DMS 273 (cell line): ENCODE results near the gene POM121C.
"Not testable (repeated sequence)": the region's sequence is repeated elsewhere in the genome, so short reads cannot be mapped to it uniquely, and the experiment has no call there.

ENCODE experiments used
- DNase-seq: peaks from one replicate; lab custom pipeline; 2025; ENCODE audit not compliant: unreplicated experiment; lab: John Stamatoyannopoulos, UW

POM121C gene

DNA sequence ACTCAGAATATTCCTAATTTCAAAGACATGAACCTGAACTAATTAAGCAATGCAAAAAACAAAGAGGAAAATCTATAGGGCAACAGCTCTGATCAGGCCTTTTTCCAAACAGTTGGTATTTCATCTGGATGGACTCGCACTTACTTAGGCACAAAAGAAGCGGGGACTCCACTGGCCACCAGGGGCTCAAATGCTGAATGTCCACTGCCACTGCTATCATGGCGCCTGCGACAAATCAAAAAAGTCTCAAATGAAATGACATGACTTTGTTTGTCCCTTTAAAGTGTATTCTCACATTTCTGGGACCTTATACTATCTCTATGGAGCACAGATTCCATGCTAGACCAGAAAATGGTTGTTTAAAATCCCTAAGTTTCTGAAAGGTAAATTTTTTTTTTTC is 47.1 kb downstream of the POM121C start:
- not testable (repeated sequence) for DNase-seq

DNA sequence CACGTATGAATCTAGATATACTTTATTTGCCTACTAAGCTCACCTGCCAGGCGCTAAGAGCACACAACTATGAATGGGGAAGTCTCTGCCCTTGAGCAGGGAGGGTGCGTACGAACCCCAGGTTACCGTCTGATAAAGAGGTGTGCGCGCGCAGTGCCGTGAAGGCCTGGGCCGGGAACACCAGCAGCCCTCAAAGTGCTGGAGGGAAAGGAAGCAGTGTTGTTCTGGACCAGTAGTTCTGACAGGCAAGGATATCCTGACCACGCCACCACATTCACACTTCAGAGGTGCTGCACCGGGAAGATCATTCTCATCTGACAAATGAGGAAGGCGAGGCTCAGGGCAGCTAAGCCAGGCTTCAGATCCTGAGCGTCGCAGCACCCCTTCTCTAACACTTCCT is 62.6 kb downstream of the POM121C start:
- not testable (repeated sequence) for DNase-seq

DNA sequence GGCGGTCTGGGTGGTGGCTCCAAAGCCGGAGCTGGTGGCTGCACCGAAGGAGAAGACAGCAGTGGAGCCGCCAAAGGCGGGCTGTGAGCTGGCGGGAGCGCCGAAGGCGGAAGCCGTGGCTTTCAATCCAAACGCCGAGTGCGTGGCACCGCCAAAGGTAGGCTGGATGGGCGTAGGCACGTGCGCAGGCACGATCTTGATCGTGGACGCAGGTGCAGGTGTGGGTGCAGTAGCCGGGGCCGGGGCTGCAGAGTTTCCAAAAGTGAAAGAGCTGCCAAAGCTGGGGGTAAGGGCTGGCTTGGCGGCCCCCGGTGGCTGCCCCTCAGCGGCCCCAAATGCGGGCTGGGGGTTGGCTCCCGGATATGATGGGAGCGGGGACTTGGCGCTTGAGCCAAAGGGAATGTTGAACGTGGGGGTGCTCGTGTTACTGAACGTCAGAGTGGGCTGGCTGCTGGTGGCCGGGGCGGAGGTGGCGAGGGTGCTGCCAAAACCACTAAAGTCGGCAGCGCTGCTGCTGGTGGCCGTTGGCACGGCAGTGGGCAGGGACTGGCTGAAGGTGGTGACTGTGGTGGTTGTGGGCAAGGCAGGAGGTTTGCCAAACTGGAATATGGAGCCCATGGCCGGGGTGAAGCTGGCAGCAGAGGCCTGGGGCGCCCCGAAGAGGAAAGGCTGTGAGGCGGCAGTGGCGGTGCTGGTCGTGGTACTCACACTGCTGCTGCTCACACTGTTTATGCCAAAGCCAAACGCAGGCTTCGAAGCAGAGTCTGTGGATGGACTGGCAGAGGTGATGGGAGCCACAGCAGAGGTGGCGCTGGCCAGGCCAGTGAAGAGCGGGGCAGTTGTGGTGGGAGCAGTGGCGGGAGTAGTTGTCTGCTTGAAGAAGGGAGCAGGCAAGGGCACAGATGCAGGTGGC is 64.0 kb downstream of the POM121C start:
- DNase-seq: not testable (repeated sequence)

DNA sequence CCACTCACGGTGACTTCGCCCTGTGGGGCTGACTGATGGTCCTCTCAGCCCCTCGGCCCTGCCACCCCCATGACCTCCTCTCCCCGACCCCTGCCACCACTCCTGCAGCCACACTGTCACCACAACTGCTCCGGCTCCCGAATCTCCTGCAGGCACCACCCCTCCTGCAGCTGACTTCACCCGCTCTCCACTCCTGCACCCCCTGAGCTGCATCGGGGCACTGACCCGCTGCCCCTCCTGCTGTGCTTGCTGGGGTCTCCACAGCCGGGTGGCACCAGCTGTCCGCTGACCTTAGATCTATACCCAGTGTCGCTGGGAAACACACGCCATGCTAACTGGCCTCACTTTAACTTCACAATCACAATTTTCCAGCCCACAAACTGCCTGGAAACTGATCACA is 65.9 kb downstream of the POM121C start:
- not testable (repeated sequence) for DNase-seq

DNA sequence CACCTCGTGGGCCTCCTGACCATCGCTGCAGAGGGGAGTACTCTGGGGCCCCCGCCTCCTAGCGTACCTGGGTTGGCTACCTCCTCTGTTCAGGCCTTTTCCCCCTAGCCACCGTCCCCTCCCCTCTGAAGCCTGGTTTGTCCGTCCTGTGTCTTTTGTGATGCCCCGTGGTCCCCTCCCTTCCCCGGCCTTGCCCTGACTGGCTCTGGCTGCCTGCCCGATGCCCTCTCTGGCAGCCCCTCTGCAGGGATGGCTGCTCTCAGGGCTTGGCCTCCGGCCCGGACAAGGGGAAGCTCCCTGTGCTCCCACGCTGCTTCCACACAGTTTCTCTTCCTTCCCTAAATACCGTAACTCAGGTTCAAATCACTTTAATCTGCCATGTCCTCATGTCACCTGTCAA is 66.4 kb downstream of the POM121C start:
- not testable (repeated sequence) for DNase-seq

DNA sequence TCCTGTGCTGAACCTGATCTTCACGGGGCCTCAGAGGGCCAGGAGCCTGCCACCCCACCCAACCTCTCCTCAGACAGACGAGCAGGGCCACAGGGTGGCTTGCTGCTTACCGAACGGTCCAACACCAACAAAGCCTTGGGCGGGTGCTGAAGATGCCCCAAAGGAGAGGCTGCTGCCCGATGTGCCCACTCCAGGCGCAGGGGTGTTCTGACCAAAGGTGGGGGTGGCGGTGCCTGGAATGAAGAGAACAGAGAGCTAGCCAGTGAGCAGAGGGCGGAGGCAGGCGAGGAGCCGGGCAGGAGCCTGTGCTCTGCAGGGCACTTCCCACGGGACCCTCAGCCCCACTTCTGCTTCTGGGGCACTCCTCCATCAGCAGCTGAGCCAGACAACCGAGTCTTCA is 66.9 kb downstream of the POM121C start:
- not testable (repeated sequence) for DNase-seq

DNA sequence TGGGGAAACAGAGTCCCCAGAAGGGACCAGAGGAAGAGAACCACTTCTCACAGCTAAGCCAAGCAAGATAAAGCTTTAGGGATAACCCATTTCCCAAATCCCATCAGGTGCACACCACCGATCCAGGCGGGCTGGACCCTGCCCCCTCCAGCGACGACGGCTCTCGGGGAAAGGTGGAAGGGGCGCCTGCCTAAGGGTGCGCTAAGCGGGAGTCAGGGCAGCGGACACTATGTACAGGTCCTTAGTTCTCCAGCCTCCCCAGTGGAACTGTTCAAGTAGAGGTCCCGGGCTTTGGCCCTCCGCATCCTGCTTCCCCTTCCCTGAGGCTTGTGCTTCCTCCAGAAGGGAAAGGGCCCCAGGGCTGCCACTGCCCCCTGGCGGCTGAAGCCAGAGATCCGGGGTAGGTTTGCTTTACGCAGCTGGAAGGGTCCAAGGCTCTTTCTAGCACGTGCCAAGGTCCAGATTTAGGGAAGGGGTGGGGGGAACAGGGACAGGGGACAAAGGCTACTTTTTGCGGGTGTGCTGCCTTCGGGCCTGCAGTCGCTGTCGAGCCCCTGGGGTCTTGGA is 67.7 kb downstream of the POM121C start:
- not testable (repeated sequence) for DNase-seq

DNA sequence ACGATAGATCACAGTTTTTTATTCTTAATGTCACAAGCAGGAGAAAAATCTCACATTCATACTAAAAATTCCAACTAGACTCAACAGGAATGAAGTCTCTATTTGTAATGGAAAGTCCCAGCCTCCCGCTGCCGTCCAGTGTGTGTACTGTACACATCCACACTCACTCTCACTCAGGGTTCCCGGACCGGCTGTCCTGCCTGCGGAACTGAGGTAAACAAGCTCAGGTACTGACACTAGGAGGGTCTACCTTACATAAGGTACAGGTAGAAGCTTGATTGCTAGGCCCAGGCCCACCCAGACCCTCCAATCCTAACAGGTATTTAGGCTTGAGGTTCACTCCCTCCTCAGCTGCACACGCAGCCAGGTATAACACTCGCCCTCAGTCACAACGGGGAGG is 69.3 kb downstream of the POM121C start:
- not testable (repeated sequence) for DNase-seq

DNA sequence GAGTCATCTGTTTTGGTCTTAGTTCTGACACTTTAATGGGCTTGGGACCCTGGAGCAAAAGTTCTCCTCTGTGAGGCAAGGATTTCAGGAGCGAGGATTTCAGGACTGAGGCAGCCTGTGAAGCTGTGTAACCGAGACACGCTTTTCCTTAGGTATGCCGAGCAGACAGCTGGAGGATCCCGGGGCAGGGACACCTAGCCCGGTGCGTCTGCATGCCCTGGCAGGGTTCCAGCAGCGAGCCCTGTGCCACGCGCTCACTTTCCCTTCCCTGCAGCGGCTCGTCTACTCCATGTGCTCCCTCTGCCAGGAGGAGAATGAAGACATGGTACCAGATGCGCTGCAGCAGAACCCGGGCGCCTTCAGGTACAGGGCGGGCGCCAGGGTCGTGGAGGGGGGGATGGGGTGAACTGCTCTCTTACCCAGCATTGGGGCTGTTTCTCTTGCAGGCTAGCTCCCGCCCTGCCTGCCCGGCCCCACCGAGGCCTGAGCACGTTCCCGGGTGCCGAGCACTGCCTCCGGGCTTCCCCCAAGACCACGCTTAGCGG is 70.2 kb downstream of the POM121C start:
- peak; percentile 62 for DNase-seq

DNA sequence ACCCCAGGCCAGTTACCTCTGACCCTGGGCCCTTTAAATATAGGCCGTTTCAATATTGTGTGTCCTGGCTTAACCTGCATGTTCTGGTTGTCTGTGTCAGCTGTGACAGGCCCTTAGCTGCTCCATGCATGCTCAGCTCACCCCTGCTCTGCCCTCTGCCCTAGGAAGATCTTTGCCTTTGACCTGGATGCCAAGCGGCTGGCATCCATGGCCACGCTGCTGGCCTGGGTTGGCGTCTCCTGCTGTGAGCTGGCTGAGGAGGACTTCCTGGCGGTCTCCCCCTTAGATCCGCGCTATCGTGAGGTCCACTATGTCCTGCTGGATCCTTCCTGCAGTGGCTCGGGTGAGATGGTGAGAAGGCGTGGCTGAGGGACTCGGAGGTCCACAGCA is 70.7 kb downstream of the POM121C start:
- not testable (repeated sequence) for DNase-seq

DNA sequence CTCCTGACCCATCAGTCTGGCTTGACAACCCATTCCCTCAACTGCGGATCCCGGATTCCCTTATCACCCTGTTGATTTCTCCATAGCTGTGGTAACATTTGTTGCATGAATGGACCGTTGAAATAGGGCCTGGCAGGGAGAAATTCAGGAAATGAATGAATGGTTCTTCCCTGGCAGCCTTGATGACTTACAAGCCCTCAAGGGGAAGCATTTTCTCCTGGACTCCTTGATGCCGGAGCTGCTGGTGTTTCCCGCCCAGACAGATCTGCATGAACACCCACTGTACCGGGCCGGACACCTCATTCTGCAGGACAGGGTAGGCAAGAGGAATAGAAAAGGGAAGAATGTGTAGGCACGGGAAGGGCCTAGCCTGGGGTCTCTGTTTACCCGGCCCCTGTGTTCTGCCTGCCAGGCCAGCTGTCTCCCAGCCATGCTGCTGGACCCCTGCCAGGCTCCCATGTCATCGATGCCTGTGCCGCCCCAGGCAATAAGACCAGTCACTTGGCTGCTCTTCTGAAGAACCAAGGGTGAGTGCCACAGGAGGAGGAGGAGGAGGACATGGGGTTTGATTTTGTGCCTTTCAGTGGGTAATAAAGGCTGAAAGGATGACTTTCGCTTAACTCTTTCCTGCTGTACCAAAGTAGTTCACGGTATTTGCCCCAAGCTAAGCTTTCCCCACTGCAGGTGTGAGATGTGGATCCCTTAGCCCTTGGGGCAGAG is 71.2 kb downstream of the POM121C start:
- peak; percentile 77 for DNase-seq

DNA sequence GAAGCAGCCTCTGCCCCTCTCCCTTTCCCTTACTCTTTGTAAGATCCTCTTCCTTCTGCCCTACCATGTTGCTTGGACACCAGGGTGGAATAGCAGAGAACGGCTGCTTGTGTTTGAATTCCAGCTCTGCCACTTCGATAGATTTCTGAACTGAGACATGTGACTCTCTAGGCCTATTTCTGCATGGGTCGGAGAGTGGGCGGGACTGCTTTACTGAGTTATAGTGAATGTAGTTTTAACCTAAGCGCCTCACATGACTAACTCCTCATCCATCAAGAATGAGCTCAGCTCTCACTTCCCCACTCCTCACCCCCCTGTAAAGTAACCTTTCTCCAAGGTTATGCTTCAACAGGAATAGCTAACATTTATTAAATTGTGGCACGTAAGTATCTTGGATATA is 71.9 kb downstream of the POM121C start:
- not testable (repeated sequence) for DNase-seq

DNA sequence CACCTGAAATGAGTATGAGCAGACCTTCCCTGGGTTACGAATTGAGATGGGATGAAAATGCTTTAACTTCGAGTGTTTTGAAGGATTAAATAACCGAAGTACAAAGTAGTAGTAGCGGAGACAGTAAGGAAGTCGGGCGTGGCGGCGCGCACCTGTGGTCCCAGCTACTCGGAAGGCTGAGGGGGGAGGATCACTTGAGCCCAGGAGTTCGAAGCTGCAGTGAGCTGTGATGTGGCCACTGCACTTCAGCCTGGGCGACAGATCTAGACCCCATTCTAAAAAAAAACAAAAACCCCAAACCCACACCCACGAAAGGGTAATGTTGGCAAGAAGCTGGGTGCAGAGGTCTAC is 75.3 kb downstream of the POM121C start:
- DNase-seq: not testable (repeated sequence)

DNA sequence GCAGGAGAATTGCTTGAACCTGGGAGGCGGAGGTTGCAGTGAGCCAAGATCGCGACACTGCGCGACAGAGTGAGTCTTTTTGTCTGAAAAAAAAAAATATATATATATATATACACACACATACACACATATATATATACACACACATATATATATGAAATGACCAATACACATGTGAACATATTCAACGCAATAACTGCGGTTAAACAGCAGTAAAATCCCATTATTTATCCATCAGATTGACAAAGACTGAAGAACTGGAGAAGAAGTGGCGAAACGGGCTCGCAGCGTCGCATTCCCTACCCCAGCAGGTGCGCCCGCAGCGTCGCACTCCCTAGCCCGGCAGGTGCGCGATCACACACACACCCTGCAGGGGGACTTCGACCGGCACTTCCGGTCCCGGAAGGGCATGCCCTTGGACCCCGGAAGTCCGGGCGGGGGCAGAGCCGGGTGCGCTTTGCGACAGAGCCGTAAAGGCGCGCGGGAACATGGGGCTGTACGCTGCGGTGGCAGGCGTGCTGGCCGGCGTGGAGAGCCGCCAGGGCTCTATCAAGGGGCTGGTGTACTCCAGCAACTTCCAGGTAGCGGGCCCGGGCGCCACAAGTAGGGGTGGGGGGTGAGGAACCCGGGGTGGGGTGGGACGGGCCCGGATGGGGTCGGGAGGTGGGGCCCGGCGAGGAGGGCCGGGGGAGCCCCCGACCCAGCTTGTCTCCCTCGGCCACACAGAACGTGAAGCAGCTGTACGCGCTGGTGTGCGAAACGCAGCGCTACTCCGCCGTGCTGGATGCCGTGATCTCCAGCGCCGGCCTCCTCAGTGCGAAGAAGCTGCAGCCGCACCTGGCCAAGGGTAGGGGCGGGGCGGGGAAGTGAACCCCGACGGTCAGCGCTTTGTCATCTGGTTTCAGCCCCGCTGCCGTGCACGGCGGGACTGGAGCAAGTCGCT is 75.9 kb downstream of the POM121C start:
- DNase-seq: not testable (repeated sequence)

DNA sequence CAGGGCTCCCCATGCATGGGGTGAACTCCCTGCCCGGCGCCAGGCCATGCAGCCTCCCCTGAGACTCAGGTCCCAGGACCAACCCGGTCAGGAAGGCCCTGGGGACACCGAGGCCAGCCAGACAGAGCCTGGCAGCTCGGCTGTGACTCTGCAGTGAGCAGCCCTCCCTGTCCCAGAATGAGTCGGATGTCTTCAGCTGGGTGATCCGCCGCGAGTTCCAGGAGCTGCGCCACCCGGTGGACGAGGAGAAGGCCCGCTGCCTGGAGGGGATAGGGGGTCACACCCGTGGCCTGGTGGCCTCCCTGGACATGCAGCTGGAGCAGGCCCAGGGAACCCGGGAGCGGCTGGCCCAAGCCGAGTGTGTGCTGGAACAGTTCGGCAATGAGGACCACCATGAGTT is 81.4 kb downstream of the POM121C start:
- not testable (repeated sequence) for DNase-seq

DNA sequence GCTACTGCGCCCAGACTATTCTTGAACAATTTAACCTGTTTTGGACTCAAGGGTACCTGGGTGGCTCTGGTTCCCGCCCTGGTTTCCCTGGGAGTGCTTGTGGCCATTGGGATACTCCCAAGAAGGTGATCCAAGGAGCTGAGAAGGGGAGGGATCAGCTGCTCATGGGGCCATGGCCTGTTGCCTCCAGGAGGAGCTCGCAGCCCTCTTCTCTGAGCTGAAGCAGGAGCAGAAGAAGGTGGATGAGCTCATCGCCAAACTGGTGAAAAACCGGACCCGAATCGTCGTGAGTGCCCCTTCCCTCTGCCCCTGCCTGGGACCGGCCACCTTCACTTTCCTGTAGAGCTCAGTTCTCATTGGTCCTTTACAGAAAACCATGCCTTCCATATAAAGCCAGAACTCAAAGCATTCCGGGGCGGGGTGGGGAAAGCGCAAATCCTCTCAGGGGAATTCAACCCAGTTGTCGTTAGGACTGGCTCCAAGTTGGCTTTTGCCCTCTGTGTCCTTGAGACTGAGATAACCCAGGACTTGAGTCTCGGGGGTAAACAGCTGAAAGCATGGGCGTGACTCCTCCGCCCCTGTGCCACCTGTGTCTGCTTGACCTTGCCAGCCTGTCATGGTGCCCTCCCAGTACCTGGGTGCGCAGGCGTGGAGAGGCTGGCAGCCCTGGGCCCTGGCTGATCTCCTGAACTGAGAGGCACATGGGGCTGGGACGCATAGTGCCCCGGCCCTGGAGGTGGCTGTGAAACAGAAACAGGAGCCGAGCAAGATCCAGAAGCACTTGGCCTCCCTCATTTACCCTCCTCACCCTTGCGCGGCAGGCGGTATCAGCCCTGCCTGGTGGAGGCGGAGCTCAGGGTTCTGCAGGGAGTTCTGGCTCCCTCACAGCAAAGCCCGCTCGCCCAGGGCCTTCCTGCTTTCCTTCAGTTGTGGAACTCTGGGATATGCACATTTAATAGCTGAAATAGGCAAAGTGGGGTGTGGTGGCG is 82.3 kb downstream of the POM121C start:
- not testable (repeated sequence) for DNase-seq

DNA sequence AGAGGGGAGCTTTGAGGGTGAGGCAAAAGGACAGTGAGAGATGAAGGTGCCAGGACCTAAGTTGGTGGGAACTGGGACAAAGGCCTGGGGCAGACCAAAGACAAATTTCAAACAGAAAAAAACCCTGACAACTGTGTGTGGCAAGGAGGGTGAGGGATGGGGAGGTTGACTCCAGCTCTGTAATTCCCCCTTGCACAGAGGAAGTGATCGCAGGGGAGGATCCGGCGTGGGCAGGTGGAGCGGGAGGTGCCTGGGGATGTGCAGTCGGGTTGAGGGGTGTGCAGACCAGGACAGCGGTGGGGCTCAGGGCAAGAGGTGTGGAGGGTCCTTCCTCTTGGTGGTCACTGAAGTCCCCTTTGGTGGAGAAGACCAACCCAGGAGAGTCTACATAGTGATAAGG is 85.5 kb downstream of the POM121C start:
- not testable (repeated sequence) for DNase-seq

DNA sequence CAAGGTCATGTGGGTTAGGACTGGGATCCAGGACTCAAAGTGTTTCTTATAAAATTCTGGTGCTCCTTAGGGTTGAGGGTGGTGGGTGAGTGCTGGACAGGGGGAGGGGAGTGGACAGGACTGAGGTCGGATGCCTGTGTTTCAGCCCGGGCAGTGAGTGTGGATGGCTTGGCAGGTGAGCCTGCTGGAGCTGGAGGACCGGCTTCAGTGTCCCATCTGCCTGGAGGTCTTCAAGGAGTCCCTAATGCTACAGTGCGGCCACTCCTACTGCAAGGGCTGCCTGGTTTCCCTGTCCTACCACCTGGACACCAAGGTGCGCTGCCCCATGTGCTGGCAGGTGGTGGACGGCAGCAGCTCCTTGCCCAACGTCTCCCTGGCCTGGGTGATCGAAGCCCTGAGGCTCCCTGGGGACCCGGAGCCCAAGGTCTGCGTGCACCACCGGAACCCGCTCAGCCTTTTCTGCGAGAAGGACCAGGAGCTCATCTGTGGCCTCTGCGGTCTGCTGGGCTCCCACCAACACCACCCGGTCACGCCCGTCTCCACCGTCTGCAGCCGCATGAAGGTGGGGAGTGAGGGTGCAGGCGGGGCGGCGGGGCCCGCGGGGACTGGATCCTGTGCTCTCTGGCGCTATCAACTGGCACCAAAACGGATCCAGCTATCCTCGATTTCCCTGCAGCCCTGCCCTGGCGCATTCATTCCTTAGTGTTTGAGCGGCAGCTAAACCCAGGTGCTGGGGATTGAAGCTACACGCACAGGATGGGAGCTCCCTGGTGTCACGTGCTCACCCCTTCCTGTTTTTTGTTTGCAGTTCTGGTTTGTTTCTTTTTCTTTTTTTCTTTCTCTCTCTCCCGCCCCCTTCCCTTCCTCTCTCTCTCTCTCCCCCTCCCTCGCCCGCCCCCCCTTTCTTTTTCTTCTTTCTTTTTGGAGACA is 87.1 kb downstream of the POM121C start:
- not testable (repeated sequence) for DNase-seq
